KMS-11 (cell line): ENCODE data around the gene CSF2RB.

Experiments
- H2AFZ ChIP-seq: fragments of 200-600 bp; sonication (generic); 2 replicates; pipeline ENCODE4 v1.6.1; 2016; ENCODE audit warnings: antibody characterized with exemption, mixed run types, low read depth
- H3K27ac ChIP-seq: fragments of 200-600 bp; sonication (generic); 2 replicates; pipeline ENCODE4 v1.6.1; 2016; ENCODE audit warnings: mild to moderate bottlenecking, mixed run types
- H3K27me3 ChIP-seq: fragments of 200-600 bp; sonication (generic); 2 replicates; pipeline ENCODE4 v1.6.1; 2017; ENCODE audit warnings: mild to moderate bottlenecking, low read depth, mixed run types, moderate library complexity; ENCODE audit not compliant: insufficient read depth
- H3K36me3 ChIP-seq: fragments of 200-600 bp; sonication (generic); 2 replicates; pipeline ENCODE4 v1.6.1; 2017; ENCODE audit warnings: mild to moderate bottlenecking, mixed run types; ENCODE audit not compliant: insufficient read depth
- H3K4me1 ChIP-seq: fragments of 200-600 bp; sonication (generic); 2 replicates; pipeline ENCODE4 v1.6.1; 2016; ENCODE audit warnings: mild to moderate bottlenecking, low read depth, mixed run types; ENCODE audit not compliant: poor library complexity, severe bottlenecking
- H3K4me2 ChIP-seq: fragments of 200-600 bp; sonication (generic); 2 replicates; pipeline ENCODE4 v1.7.0; 2016; ENCODE audit warnings: mild to moderate bottlenecking, mixed run types
- H3K4me3 ChIP-seq: fragments of 200-600 bp; sonication (generic); IDR thresholded peaks from 2 replicates; pipeline ENCODE4 v1.6.1; 2017; ENCODE audit warnings: low read depth, low read length, mixed read lengths; ENCODE audit not compliant: insufficient read depth
- H3K79me2 ChIP-seq: fragments of 200-600 bp; sonication (generic); 2 replicates; pipeline ENCODE4 v1.6.1; 2016; ENCODE audit warnings: low read depth, mixed run types; ENCODE audit not compliant: insufficient read depth
- H3K9ac ChIP-seq: fragments of 200-600 bp; sonication (generic); 2 replicates; pipeline ENCODE4 v1.6.1; 2016; ENCODE audit warnings: mild to moderate bottlenecking, mixed run types
- H4K20me1 ChIP-seq: fragments of 200-600 bp; sonication (generic); 2 replicates; pipeline ENCODE4 v1.6.1; 2016; ENCODE audit warnings: mild to moderate bottlenecking, mixed run types; ENCODE audit not compliant: insufficient read depth
- CTCF ChIP-seq: fragments of 200-600 bp; sonication (generic); conservative IDR thresholded peaks from 2 replicates; pipeline ENCODE4 v1.6.1; 2017; ENCODE audit warnings: low read depth, mild to moderate bottlenecking, antibody characterized with exemption, low read length, moderate library complexity, mixed read lengths

The CSF2RB gene

GRCh38 chr22:36907253-36908195 lies 5.9 kb upstream of the CSF2RB start:
- no peak overlapping the region for H3K4me3 ChIP-seq
- no peak overlapping the region for H3K27ac ChIP-seq
- no peak overlapping the region for H2AFZ ChIP-seq
- H3K36me3 ChIP-seq: no peaks in the 10 kb centered on the region
- H3K79me2 ChIP-seq: no peaks in the 10 kb centered on the region
- H3K27me3 ChIP-seq: peaks cover 12% of the 10 kb centered on the region; the same call in 1 of the 2 replicates
- no peak overlapping the region for H3K4me2 ChIP-seq
- H3K4me1 ChIP-seq: peaks cover 1% of the 10 kb centered on the region
- no peak overlapping the region for H3K9ac ChIP-seq
- TF ChIP-seq CTCF: no peak
- H4K20me1 ChIP-seq: no peaks in the 10 kb centered on the region

- Histone ChIP-seq H3K4me1 (peaks cover 4% of the 10 kb centered on the region), H2AFZ (no peak overlapping the region), H3K36me3 (no peaks in the 10 kb centered on the region), H3K4me3 (no peak overlapping the region), H3K4me2 (no peak overlapping the region), H3K79me2 (no peaks in the 10 kb centered on the region), H3K9ac (no peak overlapping the region), H4K20me1 (no peaks in the 10 kb centered on the region), H3K27me3 (peaks cover 7% of the 10 kb centered on the region; the same call in 1 of the 2 replicates), H3K27ac (no peak overlapping the region)
- TF ChIP-seq CTCF: no peak
Observed at GRCh38 chr22:36910461-36910860, 3.0 kb upstream of the CSF2RB start.

- no peak for TF ChIP-seq CTCF
- Histone ChIP-seq H3K27me3 (peaks cover 7% of the 10 kb centered on the region; the same call in 1 of the 2 replicates), H3K79me2 (no peaks in the 10 kb centered on the region), H3K4me2 (no peak overlapping the region), H2AFZ (no peak overlapping the region), H3K36me3 (no peaks in the 10 kb centered on the region), H4K20me1 (no peaks in the 10 kb centered on the region), H3K9ac (no peak overlapping the region), H3K4me1 (peaks cover 4% of the 10 kb centered on the region), H3K4me3 (no peak overlapping the region), H3K27ac (no peak overlapping the region)
Observed at GRCh38 chr22:36911887-36912661, 1.4 kb upstream of the CSF2RB start.

- Histone ChIP-seq H4K20me1 (no peaks in the 10 kb centered on the region), H3K4me2 (no peak overlapping the region), H3K36me3 (no peaks in the 10 kb centered on the region), H3K9ac (no peak overlapping the region), H3K27me3 (peaks cover 7% of the 10 kb centered on the region; the same call in 1 of the 2 replicates), H3K79me2 (no peaks in the 10 kb centered on the region), H3K27ac (no peak overlapping the region), H3K4me1 (peaks cover 4% of the 10 kb centered on the region), H3K4me3 (no peak overlapping the region), H2AFZ (no peak overlapping the region)
- TF ChIP-seq CTCF: no peak
Observed at GRCh38 chr22:36912694-36913426, 568 bp upstream of the CSF2RB start.
